Fibroblast of lung (primary cell): ENCODE results near the gene COL18A1.

Experiments
- CTCF ChIP-seq, 2 donors: IDR thresholded peaks in 1 of 2; conservative IDR thresholded peaks in 1 of 2; 1 replicate in 1 of 2; 2 replicates in 1 of 2; pipeline ENCODE4 v1.5.1; 2011 to 2012; ENCODE audit warnings: low read length in 2 of 2, control low read depth in 1 of 2, inconsistent platforms in 1 of 2, low read depth in 1 of 2, mild to moderate bottlenecking in 1 of 2
- EZH2 ChIP-seq: IDR thresholded peaks from 2 replicates; pipeline ENCODE4 v1.5.1; 2012; ENCODE audit warnings: low read length, control low read depth, mild to moderate bottlenecking; ENCODE audit errors: missing control alignments

DNA sequence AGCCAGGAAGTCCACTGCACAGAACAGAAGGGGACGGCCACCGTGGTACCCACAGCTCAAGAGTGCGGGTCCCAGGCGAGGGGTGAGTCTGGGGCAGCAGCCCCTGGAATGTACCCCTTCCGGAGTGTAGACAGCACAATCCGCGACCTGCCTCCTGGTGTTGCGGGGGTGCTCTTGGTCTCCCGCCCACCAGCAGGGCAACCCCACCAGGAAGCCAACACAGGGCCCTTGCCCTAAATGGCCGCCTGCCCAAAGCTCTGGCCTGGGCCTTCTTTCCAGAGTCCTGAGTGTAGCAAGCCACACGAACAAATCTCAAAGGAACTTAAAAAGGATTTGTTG, 138.4 kb downstream of the COL18A1 start:
- TF ChIP-seq CTCF (conservative IDR thresholded peaks at IDR 0.05 in 1 of 2, IDR thresholded peaks at IDR 0.05 in 1 of 2; ENCODE audit: low read depth in 1 of 2, low read length in 2 of 2): no peak
- TF ChIP-seq EZH2: no peak
